GM10248 (cell line): ENCODE measurements around the gene ARHGAP45.
A peak's percentile ranks its signal among the peaks of the same experiment; 100 is the strongest.

Experiments
- CTCF ChIA-PET: fragments of 300-600 bp; sonication (Branson Sonifier 250); formaldehyde crosslinking; extraction: SDS; loops from one replicate; lab custom pipeline; 2021; ENCODE audit warnings: antibody characterized with exemption; lab: Yijun Ruan, JAX
- POLR2A ChIA-PET: fragments of 350-650 bp; sonication (Branson Sonifier 250); formaldehyde crosslinking; extraction: SDS; loops from one replicate; lab custom pipeline; 2020; ENCODE audit warnings: antibody characterized with exemption; lab: Yijun Ruan, JAX
- DNase-seq: peaks from one replicate; pipeline ENCODE4 v3.0.0; 2012; ENCODE audit errors: extremely low spot score
- CTCF ChIP-seq: IDR thresholded peaks from 2 replicates; pipeline ENCODE4 v1.5.1; 2012; ENCODE audit warnings: mild to moderate bottlenecking, low read depth; ENCODE audit errors: extremely low read depth, missing control alignments, control extremely low read depth

The ARHGAP45 gene

GRCh38 chr19:1064661-1065605 is 2.0 kb upstream of the ARHGAP45 start:
- peak; percentile 79 for DNase-seq
- POLR2A ChIA-PET = no interaction called here
- CTCF ChIA-PET = interaction anchor here (0.7 to 3.0 kb wide), 14 partner anchors 9 to 128 kb away, joined by 3 to 15 read pairs (median 4); no protein-coding TSS in a partner anchor
- TF ChIP-seq CTCF = peak; percentile 77

DNA sequence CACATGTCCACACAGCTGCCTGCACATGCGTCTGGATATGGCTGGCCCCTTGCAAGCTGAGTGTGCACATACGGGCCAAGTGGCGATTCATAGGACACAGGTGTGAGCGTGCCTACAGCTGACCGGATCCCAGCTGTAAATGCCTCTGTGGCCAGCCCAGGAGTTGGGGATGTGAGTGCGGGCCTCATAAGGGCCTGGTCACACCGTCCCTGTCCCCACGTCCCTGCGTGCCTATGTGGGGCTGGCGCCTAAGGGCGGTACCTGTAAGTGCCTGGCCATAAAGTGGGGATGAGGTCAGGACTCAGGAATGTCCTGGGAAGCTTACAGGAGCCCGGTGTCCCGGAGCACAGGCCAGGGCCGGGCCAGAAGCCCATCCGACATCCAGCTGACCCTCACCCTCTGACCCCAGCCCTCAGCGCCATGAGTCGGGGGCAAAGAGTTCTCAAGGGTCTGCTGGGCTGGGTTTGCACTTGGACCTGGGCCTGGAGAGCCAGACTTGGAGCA is 1.3 kb upstream of the ARHGAP45 start:
- no peak for TF ChIP-seq CTCF

GRCh38 chr19:1066251-1066747 is 668 bp upstream of the ARHGAP45 start:
- ChIA-PET POLR2A (interaction anchor here (0.5 to 1.0 kb wide), 4 partner anchors 9 to 454 kb away, joined by 3 to 6 read pairs (median 4); partner anchors contain the start of gene ABCA7), CTCF (interaction anchor here (0.9 to 3.0 kb wide), 6 partner anchors 11 to 178 kb away, joined by 3 to 15 read pairs (median 5); no protein-coding TSS in a partner anchor)
- DNase-seq = no peak
- no peak for TF ChIP-seq CTCF

More for the DNA sequence above, 1.3 kb upstream of the ARHGAP45 start:
- DNase-seq = no peak
- POLR2A ChIA-PET = no interaction called here
- CTCF ChIA-PET = interaction anchor here (0.9 to 3.0 kb wide), 6 partner anchors 10 to 64 kb away, joined by 3 to 15 read pairs (median 6); no protein-coding TSS in a partner anchor

DNA sequence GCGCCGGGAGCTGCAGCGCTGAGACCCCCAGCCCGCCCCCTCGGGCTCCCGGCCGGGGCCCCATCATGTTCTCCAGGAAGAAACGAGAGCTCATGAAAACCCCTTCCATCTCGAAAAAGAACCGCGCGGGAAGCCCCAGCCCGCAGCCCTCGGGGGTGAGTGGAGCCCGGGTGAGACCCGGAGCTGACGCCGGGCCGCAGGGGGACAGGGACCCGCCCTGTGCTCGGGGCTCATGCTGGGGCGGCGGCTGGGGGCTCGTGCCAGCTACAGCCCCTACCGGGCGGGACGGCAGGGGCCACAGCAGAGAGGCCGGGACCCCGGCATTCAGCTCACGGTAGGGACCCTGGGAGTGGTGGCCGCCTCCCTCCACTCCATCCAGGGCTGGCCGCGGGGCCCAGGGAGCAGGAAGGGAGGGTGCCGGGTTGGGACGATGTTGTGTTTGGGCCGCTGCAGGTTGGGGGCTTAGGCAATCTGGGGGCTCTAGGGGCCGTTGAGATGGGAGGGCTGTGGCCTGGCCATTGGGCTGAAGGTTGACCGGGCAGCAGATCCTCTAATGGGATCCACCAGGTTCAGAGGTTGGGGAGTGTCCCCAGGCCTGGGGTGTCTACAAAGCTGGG is 482 bp downstream of the ARHGAP45 start:
- TF ChIP-seq CTCF = no peak
- DNase-seq = no peak
- ChIA-PET POLR2A (interaction anchor here (0.6 to 1.0 kb wide), 6 partner anchors 8 to 202 kb away, joined by 3 to 5 read pairs (median 4); partner anchors contain the start of genes ABCA7 and CIRBP), CTCF (interaction anchor here (0.8 to 3.0 kb wide), 15 partner anchors 9 to 204 kb away, joined by 3 to 15 read pairs (median 4); partner anchors contain the start of genes ABCA7 and RNU6-2)

- ChIA-PET CTCF (interaction anchor here (0.8 to 2.3 kb wide), 13 partner anchors 8 to 205 kb away, joined by 3 to 8 read pairs (median 3); partner anchors contain the start of genes ABCA7 and RNU6-2), POLR2A (interaction anchor here (0.6 to 1.0 kb wide), 2 partner anchors 25 to 201 kb away, joined by 3 to 5 read pairs; partner anchors contain the start of gene CIRBP)
- peak; percentile 47 for DNase-seq
- TF ChIP-seq CTCF = no peak
These were observed 1.3 kb downstream of the ARHGAP45 start for GRCh38 chr19:1068009-1069001.
